Activated naive CD8-positive, alpha-beta T cell treated with anti-CD3 and anti-CD28 coated beads, Interleukin-2, amount 10 ng/mL, durations not matched to agents 7 days and 5 days (primary cell): ENCODE measurements around the gene PNISR. TPM values are rescaled to one million over a fixed set of nuclear protein-coding genes. Genes with fewer than 3 reads are reported as not detected.
A peak's percentile ranks its signal among the peaks of the same experiment; 100 is the strongest.

Source experiments
- ATAC-seq: fragments of 150-1000 bp; cut with Tn5 transposase; one replicate; pipeline ENCODE4 v1.10.0; 2021; ENCODE audit warnings: low read depth, moderate library complexity
- POLR2A ChIA-PET: fragments of 350-600 bp; sonication (Branson Sonifier 250); formaldehyde crosslinking; loops from one replicate; lab custom pipeline; 2021; ENCODE audit warnings: antibody characterized with exemption; lab: Charles Lee
- DNase-seq: peaks from one replicate; pipeline ENCODE4 v3.0.0; 2021
- H3K27ac Mint-ChIP-seq: one replicate; pipeline ENCODE4 v1.8.0; 2022; ENCODE audit warnings: mild to moderate bottlenecking, mixed read lengths
- H3K27me3 Mint-ChIP-seq: one replicate; pipeline ENCODE4 v1.8.0; 2022; ENCODE audit warnings: mild to moderate bottlenecking, moderate library complexity, mixed read lengths
- H3K36me3 Mint-ChIP-seq: one replicate; pipeline ENCODE4 v1.8.0; 2021; ENCODE audit warnings: mild to moderate bottlenecking, mixed read lengths
- H3K4me1 Mint-ChIP-seq: one replicate; pipeline ENCODE4 v1.8.0; 2021; ENCODE audit warnings: mixed read lengths
- H3K4me3 Mint-ChIP-seq: one replicate; pipeline ENCODE4 v1.8.0; 2022; ENCODE audit warnings: mild to moderate bottlenecking, moderate library complexity, mixed read lengths
- H3K9me3 Mint-ChIP-seq: one replicate; pipeline ENCODE4 v1.8.0; 2021; ENCODE audit warnings: mixed read lengths
- total RNA-seq, 2 experiments: library from RNA; stranded (reverse); gene quantifications; one replicate each; pipeline ENCODE4 v1.2.3, GENCODE V29; 2021

PNISR gene
- total RNA-seq, 2 experiments from 2014 or later, result 207 to 208 TPM

GRCh38 chr6:99425647-99426450 lies 741 bp upstream of the PNISR start:
- DNase-seq, result peak; percentile 68
- peaks cover 50% of the 10 kb centered on the region for H3K4me1 Mint-ChIP-seq

GRCh38 chr6:99424022-99424421 lies 1.1 kb downstream of the PNISR start:
- Mint-ChIP-seq H3K36me3 (peaks cover 21% of the 10 kb centered on the region), H3K4me1 (peaks cover 52% of the 10 kb centered on the region)
- ATAC-seq, result no peak

More at GRCh38 chr6:99425647-99426450, 741 bp upstream of the PNISR start:
- POLR2A ChIA-PET, result interaction anchor here (0.8 to 2.8 kb wide), 4 partner anchors 32 to 142 kb away, joined by 3 to 10 read pairs (median 4); partner anchors contain the start of genes CCNC and COQ3
- Mint-ChIP-seq H3K27me3 (no peaks in the 10 kb centered on the region), H3K36me3 (peaks cover 23% of the 10 kb centered on the region), H3K4me3 (peak overlapping the region; percentile 99), H3K9me3 (no peaks in the 10 kb centered on the region), H3K27ac (peak overlapping the region; percentile 99)
- peak; percentile 57 for ATAC-seq

GRCh38 chr6:99422912-99423311 lies 2.2 kb downstream of the PNISR start:
- ATAC-seq (no peak), DNase-seq (no peak)
- POLR2A ChIA-PET, result no interaction called here
- Mint-ChIP-seq H3K36me3 (peaks cover 22% of the 10 kb centered on the region), H3K27ac (no peak overlapping the region), H3K27me3 (no peaks in the 10 kb centered on the region), H3K4me1 (peaks cover 53% of the 10 kb centered on the region), H3K9me3 (no peaks in the 10 kb centered on the region), H3K4me3 (peak overlapping the region; percentile 45)

More at GRCh38 chr6:99424022-99424421, 1.1 kb downstream of the PNISR start:
- Mint-ChIP-seq H3K27me3 (no peaks in the 10 kb centered on the region), H3K9me3 (no peaks in the 10 kb centered on the region), H3K4me3 (peak overlapping the region; percentile 99), H3K27ac (peak overlapping the region; percentile 84)
- POLR2A ChIA-PET, result interaction anchor here (0.8 to 2.8 kb wide), 4 partner anchors 9 to 144 kb away, joined by 4 to 11 read pairs (median 7); partner anchors contain the start of genes CCNC and COQ3
- DNase-seq, result no peak

GRCh38 chr6:99416892-99417767 lies 8.0 kb downstream of the PNISR start:
- peaks cover 24% of the 10 kb centered on the region for H3K4me1 Mint-ChIP-seq

GRCh38 chr6:99416226-99416625 lies 8.9 kb downstream of the PNISR start:
- Mint-ChIP-seq H3K27me3 (no peaks in the 10 kb centered on the region), H3K36me3 (peaks cover 22% of the 10 kb centered on the region), H3K9me3 (no peaks in the 10 kb centered on the region), H3K4me3 (no peak overlapping the region), H3K4me1 (peaks cover 16% of the 10 kb centered on the region), H3K27ac (no peak overlapping the region)
- ATAC-seq, result no peak
- POLR2A ChIA-PET, result no interaction called here
- no peak for DNase-seq

More at GRCh38 chr6:99416892-99417767, 8.0 kb downstream of the PNISR start:
- Mint-ChIP-seq H3K27ac (no peak overlapping the region), H3K36me3 (peaks cover 23% of the 10 kb centered on the region), H3K9me3 (no peaks in the 10 kb centered on the region), H3K4me3 (peak overlapping the region; percentile 5), H3K27me3 (no peaks in the 10 kb centered on the region)
- ATAC-seq (peak; percentile 61), DNase-seq (no peak)
- POLR2A ChIA-PET, result no interaction called here

GRCh38 chr6:99415446-99415845 lies 9.7 kb downstream of the PNISR start:
- Mint-ChIP-seq H3K4me1 (peaks cover 12% of the 10 kb centered on the region), H3K9me3 (no peaks in the 10 kb centered on the region), H3K4me3 (no peak overlapping the region), H3K27ac (no peak overlapping the region), H3K36me3 (peaks cover 23% of the 10 kb centered on the region), H3K27me3 (no peaks in the 10 kb centered on the region)
- DNase-seq (no peak), ATAC-seq (no peak)
- POLR2A ChIA-PET, result interaction anchor here (1.2 kb wide), 1 partner anchor 9 kb away, joined by 4 read pairs; no protein-coding TSS in a partner anchor

GRCh38 chr6:99412065-99412464 lies 13.0 kb downstream of the PNISR start:
- Mint-ChIP-seq H3K27me3 (no peaks in the 10 kb centered on the region), H3K4me3 (no peak overlapping the region), H3K36me3 (peaks cover 31% of the 10 kb centered on the region), H3K4me1 (peaks cover 5% of the 10 kb centered on the region), H3K27ac (no peak overlapping the region), H3K9me3 (no peaks in the 10 kb centered on the region)
- POLR2A ChIA-PET, result no interaction called here
- ATAC-seq (no peak), DNase-seq (no peak)

- H3K4me3 Mint-ChIP-seq, result no peak overlapping the region
- ATAC-seq (no peak), DNase-seq (no peak)
- POLR2A ChIA-PET, result no interaction called here
- H3K4me1 Mint-ChIP-seq, result peaks cover 4% of the 10 kb centered on the region
- H3K27me3 Mint-ChIP-seq, result no peaks in the 10 kb centered on the region
- H3K27ac Mint-ChIP-seq, result no peak overlapping the region
- H3K9me3 Mint-ChIP-seq, result no peaks in the 10 kb centered on the region
- peaks cover 34% of the 10 kb centered on the region for H3K36me3 Mint-ChIP-seq
These were observed 15.4 kb downstream of the PNISR start for GRCh38 chr6:99409672-99410071.

- no peak for ATAC-seq
- DNase-seq, result no peak
- no peaks in the 10 kb centered on the region for H3K9me3 Mint-ChIP-seq
- no peaks in the 10 kb centered on the region for H3K27me3 Mint-ChIP-seq
- no peak overlapping the region for H3K27ac Mint-ChIP-seq
- H3K36me3 Mint-ChIP-seq, result peaks cover 35% of the 10 kb centered on the region
- POLR2A ChIA-PET, result no interaction called here
- H3K4me1 Mint-ChIP-seq, result peaks cover 3% of the 10 kb centered on the region
- no peak overlapping the region for H3K4me3 Mint-ChIP-seq
These were observed 18.0 kb downstream of the PNISR start for GRCh38 chr6:99407076-99407475.

GRCh38 chr6:99402448-99402847 lies 22.7 kb downstream of the PNISR start:
- DNase-seq (no peak), ATAC-seq (no peak)
- Mint-ChIP-seq H3K9me3 (no peaks in the 10 kb centered on the region), H3K4me3 (no peak overlapping the region), H3K4me1 (peaks cover 5% of the 10 kb centered on the region), H3K27me3 (no peaks in the 10 kb centered on the region), H3K36me3 (peaks cover 26% of the 10 kb centered on the region), H3K27ac (no peak overlapping the region)
- POLR2A ChIA-PET, result no interaction called here

GRCh38 chr6:99397287-99397686 lies 27.8 kb downstream of the PNISR start:
- ATAC-seq (no peak), DNase-seq (no peak)
- peaks cover 9% of the 10 kb centered on the region for H3K4me1 Mint-ChIP-seq
- POLR2A ChIA-PET, result no interaction called here
- no peaks in the 10 kb centered on the region for H3K27me3 Mint-ChIP-seq
- no peak overlapping the region for H3K27ac Mint-ChIP-seq
- no peaks in the 10 kb centered on the region for H3K9me3 Mint-ChIP-seq
- H3K4me3 Mint-ChIP-seq, result no peak overlapping the region
- peaks cover 9% of the 10 kb centered on the region for H3K36me3 Mint-ChIP-seq

- no peaks in the 10 kb centered on the region for H3K9me3 Mint-ChIP-seq
- DNase-seq (peak; percentile 78), ATAC-seq (peak; percentile 79)
- peaks cover 3% of the 10 kb centered on the region for H3K36me3 Mint-ChIP-seq
- peak within 1 kb of the TSS; percentile 89 for H3K4me3 Mint-ChIP-seq
- H3K4me1 Mint-ChIP-seq, result peaks cover 9% of the 10 kb centered on the region
- H3K27ac Mint-ChIP-seq, result peak within 1 kb of the TSS; percentile 84
- POLR2A ChIA-PET, result interaction anchor here (0.6 to 1.6 kb wide), 6 partner anchors 30 to 175 kb away, joined by 3 to 11 read pairs (median 4); partner anchors contain the start of genes CCNC and PNISR
- no peaks in the 10 kb centered on the region for H3K27me3 Mint-ChIP-seq
These were observed 31.2 kb downstream of the PNISR start, which contains the start of gene COQ3 for GRCh38 chr6:99393698-99394531. Gene COQ3, minus strand, starts transcription at chr6:99394195. Its CDS starts 16 bp downstream, at chr6:99394179.
